ENCODE measurements around the gene SOX6.
"Not testable (repeated sequence)": the region's sequence is repeated elsewhere in the genome, so short reads cannot be mapped to it uniquely, and the experiment has no call there.

Gene SOX6

DNA sequence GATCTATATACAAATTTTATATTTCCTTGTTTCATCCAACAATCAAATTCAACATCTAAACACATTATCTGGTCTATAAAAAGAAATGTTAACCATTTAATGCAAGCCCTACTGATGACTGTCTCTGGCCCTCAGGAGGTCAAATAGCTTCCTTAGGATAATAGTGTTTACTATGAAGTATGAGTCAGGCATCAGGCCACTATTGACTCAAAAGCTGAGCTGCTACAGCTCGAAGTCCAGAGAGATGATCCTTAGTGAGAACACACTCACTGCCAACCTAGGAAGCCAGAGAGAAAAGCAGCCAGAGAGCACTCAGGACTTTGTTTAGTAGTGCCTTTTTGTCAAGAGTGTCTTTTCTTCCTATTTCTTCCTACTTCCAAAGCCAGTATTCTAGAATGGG, 171.8 kb downstream of the SOX6 start:
- DNase-seq: no peak

DNA sequence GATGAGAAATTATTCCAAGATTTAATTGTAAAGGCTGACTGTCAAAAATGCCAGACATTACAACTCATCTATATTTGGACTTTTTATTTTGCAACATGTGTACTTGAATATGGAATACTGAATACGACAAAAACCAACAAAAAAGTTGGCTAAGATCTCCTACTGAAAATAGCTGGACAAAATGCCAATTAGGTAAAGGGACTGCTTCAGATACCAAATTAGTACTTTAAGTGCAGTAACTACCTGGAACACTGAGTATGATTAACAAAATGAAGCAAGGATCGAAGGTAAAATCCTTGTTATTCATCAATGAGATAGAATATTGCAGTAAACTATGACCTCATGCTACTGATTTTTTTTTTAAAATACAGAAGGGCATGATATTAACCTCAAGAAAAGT, 173.8 kb downstream of the SOX6 start:
- DNase-seq: no peak

DNA sequence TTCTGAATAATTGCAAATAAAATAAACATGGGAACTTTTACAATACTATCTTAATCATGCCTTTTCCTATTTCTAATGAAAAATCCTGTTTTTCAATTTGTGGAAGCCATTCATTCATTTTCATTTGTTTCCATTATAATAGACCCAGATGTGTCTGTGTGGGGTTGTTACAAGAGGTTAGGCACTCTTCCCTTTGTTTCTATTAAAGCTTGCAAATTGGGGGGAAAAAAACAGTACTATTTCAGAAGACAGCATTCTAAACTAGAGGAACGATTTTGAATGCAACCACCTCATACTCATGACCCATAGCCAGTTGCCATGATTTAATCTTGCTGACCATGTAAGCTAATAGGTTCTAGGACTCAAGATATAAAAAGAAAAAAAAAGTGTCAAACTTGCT, 175.5 kb downstream of the SOX6 start:
- DNase-seq: no peak

DNA sequence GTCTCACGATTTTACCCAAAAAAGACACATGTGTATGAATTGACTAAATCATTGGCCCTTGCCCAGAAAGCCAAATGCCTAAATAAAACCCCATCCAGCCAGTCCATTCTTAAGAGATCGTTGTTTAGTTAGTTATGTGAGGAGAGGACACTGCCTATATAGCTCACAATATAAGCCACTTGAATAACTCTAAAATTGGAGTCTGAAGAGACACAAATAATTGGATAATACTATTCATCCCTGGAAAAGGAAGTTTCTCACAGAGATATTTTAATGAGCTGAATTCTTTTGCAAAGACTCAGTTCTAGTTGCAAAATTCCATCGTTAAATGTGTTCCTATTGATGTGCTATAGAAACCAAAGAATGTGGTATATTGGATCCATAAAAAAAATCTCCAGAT, 176.7 kb downstream of the SOX6 start:
- no peak for DNase-seq

DNA sequence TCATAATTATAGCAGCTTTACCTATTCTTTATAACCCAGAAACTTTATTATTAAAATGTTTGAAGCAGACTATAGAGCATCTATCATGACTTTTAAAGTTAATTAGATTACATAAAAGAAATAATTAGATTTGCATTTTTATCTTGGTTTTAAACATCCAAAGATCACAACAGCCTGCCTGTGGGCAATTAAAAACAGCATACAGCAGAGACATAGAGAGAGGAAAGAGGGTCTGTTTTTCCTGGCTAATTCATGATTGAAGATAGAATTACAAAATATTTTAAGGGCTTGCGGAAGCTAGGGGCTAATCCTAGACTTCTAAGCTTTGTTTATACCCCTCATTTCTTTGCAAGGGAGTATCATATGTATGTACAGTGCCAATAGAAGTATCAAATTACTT, 178.1 kb downstream of the SOX6 start:
- DNase-seq: no peak

DNA sequence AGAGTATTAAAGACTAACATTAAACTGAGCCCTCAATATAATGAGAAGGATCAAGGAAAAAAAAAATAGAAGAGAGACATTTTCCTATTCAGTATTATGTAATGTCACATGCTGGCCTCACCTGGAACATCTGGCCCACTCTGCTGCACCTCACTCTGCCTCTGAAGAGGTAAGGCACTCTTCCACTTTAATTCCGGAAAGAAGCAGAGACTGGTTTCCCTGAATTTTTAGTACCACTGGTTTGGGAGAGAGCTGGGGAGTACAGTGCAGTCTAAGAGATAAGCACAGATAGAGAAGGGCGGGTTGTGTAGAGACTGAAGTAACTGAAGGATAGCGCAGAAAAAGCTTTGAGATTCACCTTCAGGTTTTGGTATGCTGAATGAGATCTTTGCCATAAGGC, 178.7 kb downstream of the SOX6 start:
- no peak for DNase-seq

DNA sequence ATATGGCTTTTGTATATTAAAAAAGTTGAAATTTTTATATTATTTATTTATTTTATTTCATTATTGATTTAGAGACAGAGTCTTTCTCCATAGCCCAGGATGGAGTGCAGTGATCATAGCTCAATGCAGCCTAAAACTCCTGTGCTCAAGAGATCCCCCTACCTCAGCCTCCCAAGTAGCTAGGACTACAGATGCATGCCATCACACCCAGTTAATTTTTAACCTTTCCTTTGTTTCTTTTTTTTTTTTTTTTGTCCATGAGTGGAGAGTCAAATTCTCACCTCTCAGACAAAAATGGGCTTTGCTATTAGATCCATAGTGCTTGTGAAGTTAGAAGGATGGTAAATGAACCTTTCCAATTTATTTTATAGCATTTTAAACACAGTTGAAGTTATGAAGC, 182.5 kb downstream of the SOX6 start:
- DNase-seq: no peak

DNA sequence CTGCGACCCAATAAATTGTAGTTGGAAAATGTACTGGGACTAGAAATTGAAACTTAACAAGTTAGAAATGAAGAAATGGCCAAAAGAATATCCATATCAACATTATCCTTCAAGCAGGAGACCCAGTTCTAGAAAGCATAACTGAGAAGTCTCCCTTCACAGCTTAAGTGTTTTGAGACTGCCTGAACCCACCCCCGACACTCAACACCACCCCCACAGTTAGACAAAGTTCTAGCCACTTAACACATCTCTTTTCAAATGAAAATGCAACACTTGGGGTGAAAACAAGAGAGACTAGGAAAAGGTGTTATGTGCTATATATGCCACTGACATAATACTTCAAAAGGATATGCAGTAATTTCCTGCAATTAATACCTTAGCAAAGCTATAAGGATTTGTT, 184.5 kb downstream of the SOX6 start:
- no peak for DNase-seq

DNA sequence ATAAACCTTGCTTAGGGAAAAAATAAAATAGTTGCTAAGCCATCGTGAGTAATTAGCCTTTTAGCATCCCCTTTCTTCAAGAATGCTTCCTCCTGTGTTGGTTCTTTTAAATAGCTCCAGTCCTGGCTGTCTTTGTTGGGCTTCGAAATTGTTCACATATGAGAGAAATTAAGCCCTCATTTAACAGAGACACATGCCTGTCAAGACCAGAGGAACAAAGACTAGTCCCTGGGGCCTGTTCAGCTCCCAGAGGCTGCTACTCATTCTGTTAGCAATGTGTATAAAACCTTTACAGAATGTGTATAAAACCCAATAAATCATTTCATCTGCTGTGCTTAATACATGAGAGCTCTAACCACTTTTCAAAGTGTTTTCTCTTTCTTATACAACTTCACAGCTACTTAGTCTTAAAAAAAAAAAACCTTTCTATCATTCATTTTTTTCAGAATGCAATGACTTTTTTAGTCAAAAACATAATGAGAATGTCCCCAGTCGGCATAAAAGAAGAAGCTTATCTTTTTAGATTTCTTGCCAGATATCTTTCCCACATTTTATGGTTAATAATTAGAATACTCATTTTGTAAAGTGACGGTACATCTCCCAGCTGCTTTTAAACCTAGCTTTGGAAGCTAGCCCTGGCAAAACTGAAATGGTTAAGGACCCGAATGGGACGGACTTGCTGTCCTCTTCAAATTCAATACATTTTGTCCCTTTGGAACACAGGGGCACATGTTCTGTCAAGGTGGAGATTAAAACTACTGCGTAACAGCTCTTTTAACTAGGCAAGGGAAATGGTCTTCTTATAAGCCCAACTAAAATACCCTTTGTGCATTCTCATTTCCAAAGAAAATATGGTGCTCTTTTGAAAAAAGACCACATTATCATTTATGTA, 186.1 kb downstream of the SOX6 start:
- no peak for DNase-seq

DNA sequence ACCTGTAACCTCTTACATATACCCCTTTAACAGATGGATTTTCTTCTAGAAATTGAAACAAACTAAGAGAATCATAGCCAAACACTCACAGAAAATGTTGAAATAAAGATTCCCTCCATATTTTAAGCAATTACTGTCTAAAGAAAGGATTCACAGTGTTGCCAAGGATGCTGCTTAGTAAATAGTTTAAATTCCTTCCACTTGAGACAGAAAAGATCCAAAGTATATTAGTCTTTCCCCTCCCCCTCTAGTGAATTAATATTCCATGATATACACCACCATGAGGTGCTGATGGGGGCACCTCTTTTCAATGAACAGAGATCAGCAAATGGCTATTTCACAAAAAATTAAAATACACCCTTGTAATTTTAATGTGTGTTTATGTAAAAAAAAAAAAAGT, 186.8 kb downstream of the SOX6 start:
- no peak for DNase-seq

DNA sequence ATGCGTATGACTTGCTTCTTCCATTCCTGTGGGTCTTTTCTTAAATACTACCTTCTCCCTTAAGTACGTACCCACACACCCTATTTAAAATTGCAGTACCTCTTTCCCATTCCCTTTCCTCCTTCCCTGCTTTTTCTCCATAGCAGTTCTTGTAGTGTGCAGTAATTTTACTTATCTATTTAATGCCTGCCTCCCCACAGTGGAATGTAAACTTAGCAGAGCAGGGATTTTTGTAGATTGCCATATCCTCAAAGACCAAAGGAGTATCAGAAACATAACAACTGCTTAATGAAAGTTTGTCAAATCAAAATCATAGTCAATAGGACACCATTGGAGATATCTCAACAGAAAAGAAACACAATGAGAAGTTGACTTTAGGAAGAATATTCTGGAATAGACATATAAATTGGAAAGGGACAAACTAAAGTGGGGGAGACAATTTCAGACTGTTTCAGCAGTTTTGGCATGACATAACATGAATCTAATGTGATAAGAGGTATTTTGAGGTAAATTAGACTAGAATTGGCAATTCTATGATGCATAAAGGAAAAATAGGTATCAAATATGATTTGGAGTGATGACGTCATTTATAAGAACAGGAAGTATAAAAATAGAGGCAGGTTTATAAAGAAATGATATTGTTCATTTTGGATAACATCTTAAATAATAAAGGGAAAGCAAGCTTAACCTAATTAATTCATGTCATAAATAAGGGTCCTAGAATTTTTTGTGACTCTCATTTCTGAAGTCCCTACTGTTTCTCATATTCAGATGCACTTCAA, 188.4 kb downstream of the SOX6 start:
- DNase-seq: no peak

DNA sequence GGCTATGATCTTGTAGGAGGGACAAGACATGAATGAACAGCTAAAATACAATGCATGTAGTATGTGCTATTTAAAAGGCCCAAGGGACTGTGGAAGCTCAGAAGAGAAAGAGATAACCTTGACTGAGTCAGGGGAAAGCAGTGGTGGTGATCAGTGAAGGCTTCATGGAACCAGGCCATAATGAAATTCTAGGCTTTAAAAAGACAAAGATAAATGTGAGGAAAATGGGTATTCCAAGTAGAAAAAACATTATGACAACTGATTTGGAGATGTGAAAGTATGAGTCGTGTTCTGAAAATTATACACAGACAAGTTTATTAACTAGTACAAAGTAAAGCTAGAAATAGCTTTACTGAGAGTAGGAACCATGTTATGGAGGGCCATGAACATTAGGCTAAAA, 189.8 kb downstream of the SOX6 start:
- DNase-seq: no peak

DNA sequence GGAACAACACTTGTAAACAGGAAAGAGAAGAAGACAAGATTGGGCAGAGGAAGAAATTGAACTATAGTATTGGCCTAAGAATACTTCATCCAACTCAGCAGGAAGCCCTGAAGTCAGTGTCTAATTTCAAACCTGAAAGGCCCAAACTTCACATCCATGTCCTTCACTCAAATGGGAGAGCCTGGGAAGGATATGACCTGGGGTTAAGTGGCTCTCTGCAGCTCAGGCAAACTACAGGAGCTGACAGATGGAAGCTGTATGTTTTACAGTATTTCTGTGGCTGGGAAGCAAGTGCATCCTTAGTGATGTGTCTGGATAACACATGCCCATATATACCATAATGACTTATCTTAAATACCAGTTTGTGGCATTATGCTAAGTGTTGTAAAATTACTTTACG, 196.2 kb downstream of the SOX6 start:
- DNase-seq: no peak

DNA sequence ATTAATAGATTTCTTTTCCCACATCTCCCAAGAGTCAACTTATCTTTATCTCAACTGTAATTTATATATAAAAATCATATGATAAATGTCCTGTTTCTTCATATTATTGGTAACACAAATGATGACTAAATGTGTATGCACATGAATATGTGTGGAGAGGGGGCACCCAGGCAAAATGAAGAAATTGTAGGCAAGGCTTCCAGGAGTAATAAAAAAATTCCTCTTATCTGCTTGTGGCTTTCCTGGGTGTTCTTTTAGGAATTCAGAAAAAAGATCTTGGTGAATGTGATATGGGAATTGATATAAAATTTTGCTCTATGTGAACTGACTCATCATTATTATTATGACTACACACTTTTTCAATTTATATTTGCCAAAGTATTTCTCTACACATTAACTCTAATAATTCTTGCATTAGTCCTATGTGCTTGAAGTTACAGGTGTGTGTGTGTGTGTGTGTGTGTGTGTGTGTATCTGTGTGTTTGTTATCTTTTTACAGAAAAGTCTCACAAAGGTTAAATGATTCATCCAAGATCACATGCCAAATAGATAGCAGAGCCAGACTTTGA, 197.8 kb downstream of the SOX6 start:
- no peak for DNase-seq

DNA sequence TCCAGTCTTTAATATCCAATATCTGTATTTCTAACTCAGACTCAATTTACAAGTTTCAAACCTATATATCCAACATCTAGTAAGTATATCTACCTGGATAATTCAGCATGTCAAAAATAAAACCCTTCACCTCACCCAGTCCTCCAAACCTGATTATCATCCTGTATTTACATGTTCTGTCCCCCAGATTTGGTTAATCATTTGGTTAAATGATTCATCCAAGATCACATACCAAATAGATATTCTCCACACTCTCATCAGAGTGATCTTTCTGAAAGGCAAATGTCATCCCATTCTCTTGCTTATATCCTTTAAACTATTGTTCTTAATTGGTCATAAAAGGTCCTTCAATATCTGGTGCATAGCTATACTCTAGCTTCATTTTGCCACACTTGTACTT, 199.0 kb downstream of the SOX6 start:
- no peak for DNase-seq

DNA sequence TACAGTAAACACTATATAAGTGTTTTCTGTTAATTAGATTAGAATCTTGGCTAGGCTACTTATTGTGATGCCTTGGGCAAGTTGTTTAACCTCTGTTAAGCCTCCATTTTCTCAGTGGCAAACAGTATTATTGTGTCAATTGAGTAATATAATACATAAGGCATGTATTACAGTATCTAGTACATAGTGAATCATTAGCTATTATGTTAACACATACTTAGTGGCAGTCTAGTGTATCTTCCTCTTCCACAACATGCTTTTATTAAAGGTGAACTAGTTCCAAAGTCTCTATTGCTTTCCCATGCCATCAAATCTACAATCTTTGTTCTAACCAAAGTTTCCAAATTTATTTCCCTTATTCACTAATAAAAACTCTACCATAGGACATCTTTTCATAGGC, 200.9 kb downstream of the SOX6 start:
- no peak for DNase-seq

DNA sequence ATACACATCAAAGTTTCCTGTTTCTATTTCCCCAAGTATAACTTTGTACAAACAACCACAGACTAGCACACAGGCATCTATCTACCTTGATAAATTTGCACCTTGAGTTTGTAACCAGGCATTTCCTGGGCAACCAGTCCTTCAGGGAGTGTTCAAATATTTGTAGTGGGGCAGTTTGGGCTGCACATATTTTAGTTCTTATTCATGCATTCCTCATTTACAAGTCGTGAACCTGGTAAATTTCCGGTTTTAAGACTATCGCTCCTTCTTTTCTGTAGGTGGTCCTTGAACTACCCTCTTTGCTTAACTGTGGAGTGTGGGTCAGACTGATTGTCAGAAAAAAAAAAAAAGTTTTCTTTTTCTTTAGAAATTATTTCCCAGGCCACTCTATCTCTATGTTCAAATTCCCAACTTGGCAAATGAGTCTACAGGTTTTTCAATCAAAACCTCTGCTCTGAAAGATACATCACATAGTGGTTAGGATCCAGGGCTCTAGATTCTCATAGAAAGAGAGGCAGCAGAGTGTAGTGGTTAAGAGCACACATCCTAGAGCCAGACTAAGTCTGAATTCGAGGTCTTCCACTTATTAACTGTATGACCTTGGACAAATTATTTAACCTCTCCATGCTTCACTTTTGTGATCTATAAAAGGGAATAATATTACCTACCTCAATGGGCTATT, 201.5 kb downstream of the SOX6 start:
- DNase-seq: no peak

DNA sequence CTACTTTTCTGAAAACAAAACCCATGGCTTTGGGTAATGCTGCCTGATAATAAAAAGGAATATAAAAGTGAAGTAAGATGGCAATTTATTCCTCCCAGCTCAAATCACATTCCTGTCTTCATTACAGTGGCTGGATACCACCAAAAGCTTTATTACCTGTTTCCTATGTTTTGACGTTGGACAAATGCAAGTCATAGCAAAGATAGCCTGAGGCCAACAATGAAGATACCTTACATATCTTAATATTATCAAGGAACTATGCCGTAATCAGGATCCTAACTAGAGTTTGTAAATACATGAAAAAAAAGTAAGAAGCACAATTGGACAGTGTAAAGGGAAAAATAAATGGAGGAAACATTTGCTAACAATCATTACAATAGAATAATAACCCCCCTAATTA, 202.4 kb downstream of the SOX6 start:
- DNase-seq: no peak

DNA sequence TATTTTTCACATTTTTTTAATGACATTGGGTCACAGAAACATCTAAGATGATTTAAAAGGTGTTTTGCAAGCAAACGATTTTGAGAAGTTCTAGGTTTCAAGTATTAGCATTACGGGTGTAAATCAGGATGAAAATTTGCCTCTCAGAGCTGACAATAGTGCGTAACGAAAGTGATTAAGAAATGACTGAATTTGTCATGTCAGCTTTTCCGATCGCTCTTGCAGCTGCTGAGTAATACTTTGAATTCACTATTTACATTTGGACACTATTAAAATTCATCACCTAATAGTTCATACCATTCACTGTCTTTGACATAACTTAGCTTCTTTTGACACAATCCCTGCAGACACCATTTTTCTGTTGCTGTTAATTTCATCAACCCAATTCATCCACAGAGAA, 205.2 kb downstream of the SOX6 start:
- DNase-seq: no peak

DNA sequence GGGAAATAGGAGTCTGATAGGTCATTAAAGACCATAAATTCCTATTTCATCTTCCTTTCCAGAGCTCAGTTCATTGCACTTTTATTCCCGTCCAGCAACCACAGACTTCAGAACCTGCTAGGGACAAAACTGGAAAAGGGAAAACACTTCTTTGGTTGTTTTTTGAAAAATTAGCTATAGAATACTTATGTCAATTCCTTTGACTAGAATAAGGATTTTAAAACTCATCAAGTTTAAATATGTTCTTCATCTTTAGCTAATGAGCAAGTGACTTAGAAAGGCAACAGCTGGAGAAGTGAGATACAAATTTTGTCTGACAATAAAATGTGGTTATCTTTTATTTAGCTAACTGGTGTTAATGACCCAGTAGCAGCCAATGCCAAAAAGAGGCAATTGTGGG, 206.9 kb downstream of the SOX6 start:
- DNase-seq: no peak

DNA sequence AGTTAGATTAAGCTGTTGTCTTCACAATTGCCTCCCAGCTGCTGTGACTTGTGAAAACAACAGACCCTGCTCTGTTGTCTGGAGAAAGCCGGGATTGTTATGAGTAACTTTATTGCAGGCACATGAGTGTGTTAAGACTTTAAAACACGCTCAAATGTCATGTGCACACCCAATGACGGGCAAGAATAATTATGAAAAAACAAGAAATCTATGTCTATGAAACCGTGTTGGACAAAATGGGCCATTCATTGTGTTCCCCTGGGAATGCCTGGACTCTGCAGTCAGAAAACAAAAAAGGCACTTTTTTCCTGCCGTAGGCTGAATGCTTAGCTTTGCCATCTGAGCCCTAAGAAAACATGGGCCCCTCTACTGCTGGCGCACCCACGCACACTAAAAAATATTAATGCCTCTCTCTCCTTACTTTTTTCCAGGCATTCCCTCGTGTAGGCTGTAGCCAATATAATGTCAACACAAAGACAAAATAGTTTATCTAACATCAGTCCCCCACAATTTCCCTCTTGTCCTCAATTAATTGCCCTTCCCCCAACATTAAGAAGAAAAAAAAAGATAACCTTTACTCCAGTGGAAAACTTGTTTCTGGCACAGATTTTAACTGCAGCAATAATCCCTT, 207.9 kb downstream of the SOX6 start:
- DNase-seq: no peak

DNA sequence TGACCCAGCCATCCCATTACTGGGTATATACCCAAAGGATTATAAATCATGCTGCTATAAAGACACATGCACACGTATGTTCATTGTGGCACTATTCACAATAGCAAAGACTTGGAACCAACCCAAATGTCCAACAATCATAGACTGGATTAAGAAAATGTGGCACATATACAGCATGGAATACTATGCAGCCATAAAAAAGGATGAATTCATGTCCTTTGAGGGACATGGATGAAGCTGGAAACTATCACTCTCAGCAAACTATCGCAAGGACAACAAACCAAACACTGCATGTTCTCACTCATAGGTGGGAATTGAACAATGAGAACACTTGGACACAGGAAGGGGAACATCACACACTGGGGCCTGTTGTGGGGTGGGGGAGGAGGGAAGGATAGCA, 209.4 kb downstream of the SOX6 start:
- not testable (repeated sequence) for DNase-seq

DNA sequence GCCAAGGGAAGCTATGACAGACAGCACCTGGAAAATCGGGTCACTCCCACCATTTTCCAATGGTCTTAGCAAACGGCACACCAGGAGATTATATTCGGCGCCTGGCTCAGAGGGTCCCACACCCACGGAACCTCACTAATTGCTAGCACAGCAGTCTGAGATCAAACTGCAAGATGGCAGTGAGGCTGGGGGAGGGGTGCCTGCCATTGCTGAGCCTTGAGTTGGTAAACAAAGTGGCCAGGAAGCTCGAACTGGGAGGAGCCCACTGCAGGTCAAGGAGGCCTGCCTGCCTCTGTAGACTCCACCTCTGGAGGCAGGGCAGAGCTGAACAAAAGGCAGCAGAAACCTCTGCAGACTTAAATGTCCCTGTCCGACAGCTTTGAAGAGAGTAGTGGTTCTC, 214.7 kb downstream of the SOX6 start:
- DNase-seq: not testable (repeated sequence)
